GM23338 (cell line): ENCODE results near the gene EID2. TPM values are rescaled to one million over a fixed set of nuclear protein-coding genes. Genes with fewer than 3 reads are reported as not detected.
A peak's percentile ranks its signal among the peaks of the same experiment; 100 is the strongest.

Experiments
- ATAC-seq: fragments of 200-7000 bp; cut with Tn5 transposase; 3 replicates; pipeline ENCODE4 v1.9.1; 2020
- DNase-seq: peaks from one replicate; pipeline ENCODE4 v3.0.0-alpha.2; 2015; ENCODE audit warnings: low spot score
- H2AFZ ChIP-seq: fragments of 200-600 bp; sonication (generic); 2 replicates; pipeline ENCODE4 v1.8.0; 2016; ENCODE audit warnings: antibody characterized with exemption, mild to moderate bottlenecking, moderate library complexity
- H3F3A ChIP-seq: fragments of 200-600 bp; sonication (generic); replicated peaks from 2 replicates; pipeline ENCODE4 v1.8.0; 2017; ENCODE audit warnings: antibody characterized with exemption, mixed run types, low read depth
- H3K27ac ChIP-seq: fragments of 200-600 bp; sonication (generic); 2 replicates; pipeline ENCODE4 v1.6.1; 2016; ENCODE audit warnings: low read depth
- H3K27me3 ChIP-seq: fragments of 200-600 bp; sonication (generic); 2 replicates; pipeline ENCODE4 v1.8.0; 2016; ENCODE audit warnings: mild to moderate bottlenecking, mixed run types, moderate library complexity; ENCODE audit not compliant: insufficient read depth
- H3K36me3 ChIP-seq: fragments of 200-600 bp; sonication (generic); 2 replicates; pipeline ENCODE4 v1.8.0; 2016; ENCODE audit warnings: mild to moderate bottlenecking; ENCODE audit not compliant: insufficient read depth
- H3K4me1 ChIP-seq: fragments of 200-600 bp; sonication (generic); 2 replicates; pipeline ENCODE4 v1.8.0; 2016; ENCODE audit warnings: mild to moderate bottlenecking, moderate library complexity; ENCODE audit not compliant: insufficient read depth
- H3K4me2 ChIP-seq: fragments of 200-600 bp; sonication (generic); 2 replicates; pipeline ENCODE4 v1.7.1; 2017; ENCODE audit warnings: mixed run types
- H3K4me3 ChIP-seq: fragments of 200-600 bp; sonication (generic); 2 replicates; pipeline ENCODE4 v1.6.1; 2016; ENCODE audit warnings: mixed run types
- H3K79me2 ChIP-seq: fragments of 200-600 bp; sonication (generic); replicated peaks from 2 replicates; pipeline ENCODE4 v1.8.0; 2017; ENCODE audit warnings: mild to moderate bottlenecking; ENCODE audit not compliant: insufficient read depth
- H3K9me2 ChIP-seq: fragments of 200-600 bp; sonication (generic); 2 replicates; pipeline ENCODE4 v1.8.0; 2017; ENCODE audit not compliant: insufficient read depth
- H4K20me1 ChIP-seq: fragments of 200-600 bp; sonication (generic); replicated peaks from 2 replicates; pipeline ENCODE4 v1.8.0; 2017; ENCODE audit warnings: mild to moderate bottlenecking; ENCODE audit not compliant: insufficient read depth
- H3K27ac Mint-ChIP-seq: 2 replicates; pipeline ENCODE4 v1.8.0; 2020; ENCODE audit warnings: inconsistent platforms, mild to moderate bottlenecking, moderate library complexity, mixed read lengths
- H3K27me3 Mint-ChIP-seq: 3 replicates; pipeline ENCODE4 v1.8.0; 2022; ENCODE audit warnings: low read depth, mild to moderate bottlenecking, moderate library complexity, mixed read lengths, inconsistent platforms; ENCODE audit not compliant: insufficient read depth, poor library complexity
- H3K36me3 Mint-ChIP-seq: 3 replicates; pipeline ENCODE4 v1.8.0; 2021; ENCODE audit warnings: low read depth, mild to moderate bottlenecking, inconsistent platforms, moderate library complexity, mixed read lengths
- H3K4me1 Mint-ChIP-seq: 3 replicates; pipeline ENCODE4 v1.8.0; 2020; ENCODE audit warnings: mild to moderate bottlenecking, inconsistent platforms, mixed read lengths
- H3K4me3 Mint-ChIP-seq: 3 replicates; pipeline ENCODE4 v1.8.0; 2021; ENCODE audit warnings: moderate library complexity, mild to moderate bottlenecking, inconsistent platforms, mixed read lengths
- H3K9me3 Mint-ChIP-seq: 3 replicates; pipeline ENCODE4 v1.8.0; 2020; ENCODE audit warnings: moderate library complexity, mild to moderate bottlenecking, inconsistent platforms, mixed read lengths
- CREB1 ChIP-seq: fragments of 250-450 bp; sonication (Bioruptor Pico); IDR thresholded peaks from 2 replicates; pipeline ENCODE4 v1.5.0; 2020; ENCODE audit warnings: low read depth, mild to moderate bottlenecking, moderate library complexity
- EZH2 ChIP-seq: fragments of 200-600 bp; sonication (generic); IDR thresholded peaks from one replicate; pipeline ENCODE4 v1.8.0; 2017; ENCODE audit warnings: antibody characterized with exemption, mild to moderate bottlenecking, low read depth; ENCODE audit not compliant: unreplicated experiment
- JUNB ChIP-seq: IDR thresholded peaks from one replicate; pipeline ENCODE4 v1.6.1; 2016; ENCODE audit warnings: antibody characterized with exemption; ENCODE audit not compliant: unreplicated experiment
- NANOG ChIP-seq: IDR thresholded peaks from 2 replicates; pipeline ENCODE4 v1.6.1; 2016; ENCODE audit warnings: antibody characterized with exemption, borderline replicate concordance
- POLR2AphosphoS5 ChIP-seq: IDR thresholded peaks from 2 replicates; pipeline ENCODE4 v1.6.1; 2016; ENCODE audit warnings: antibody characterized with exemption, low read depth
- STAT1 ChIP-seq: IDR thresholded peaks from one replicate; pipeline ENCODE4 v1.6.1; 2016; ENCODE audit warnings: antibody characterized with exemption; ENCODE audit not compliant: unreplicated experiment
- ZNF114 ChIP-seq: fragments of 250-450 bp; sonication (Bioruptor Pico); IDR thresholded peaks from 2 replicates; pipeline ENCODE4 v1.5.0; 2020; ENCODE audit warnings: mild to moderate bottlenecking, moderate library complexity
- ZNF331 ChIP-seq: fragments of 250-450 bp; sonication (Bioruptor Pico); IDR thresholded peaks from 2 replicates; pipeline ENCODE4 v1.5.0; 2020; ENCODE audit warnings: low read depth, mild to moderate bottlenecking, moderate library complexity
- polyA plus RNA-seq: library from polyadenylated mRNA; unstranded; fragments of >200 nt; fragmentation: Nextera tagmentation; extraction: Ambion mirVana; gene quantifications from 2 replicates; pipeline ENCODE4 v1.2.1, GENCODE V29; 2016
- total RNA-seq: library from RNA; depleted of rRNA; stranded (reverse); fragments of >200 nt; shearing (Covaris generic); gene quantifications from 2 replicates; pipeline ENCODE4 v1.2.3, GENCODE V29; 2014
- TF ChIP-seq, protein P1 (sequence below): IDR thresholded peaks from one replicate; pipeline ENCODE4 v1.6.1; 2018; ENCODE audit warnings: antibody characterized with exemption; ENCODE audit not compliant: unreplicated experiment

The EID2 gene
- total and polyA plus RNA-seq, 2 experiments from 2014 or later, result 24.4 to 25.2 TPM

DNA sequence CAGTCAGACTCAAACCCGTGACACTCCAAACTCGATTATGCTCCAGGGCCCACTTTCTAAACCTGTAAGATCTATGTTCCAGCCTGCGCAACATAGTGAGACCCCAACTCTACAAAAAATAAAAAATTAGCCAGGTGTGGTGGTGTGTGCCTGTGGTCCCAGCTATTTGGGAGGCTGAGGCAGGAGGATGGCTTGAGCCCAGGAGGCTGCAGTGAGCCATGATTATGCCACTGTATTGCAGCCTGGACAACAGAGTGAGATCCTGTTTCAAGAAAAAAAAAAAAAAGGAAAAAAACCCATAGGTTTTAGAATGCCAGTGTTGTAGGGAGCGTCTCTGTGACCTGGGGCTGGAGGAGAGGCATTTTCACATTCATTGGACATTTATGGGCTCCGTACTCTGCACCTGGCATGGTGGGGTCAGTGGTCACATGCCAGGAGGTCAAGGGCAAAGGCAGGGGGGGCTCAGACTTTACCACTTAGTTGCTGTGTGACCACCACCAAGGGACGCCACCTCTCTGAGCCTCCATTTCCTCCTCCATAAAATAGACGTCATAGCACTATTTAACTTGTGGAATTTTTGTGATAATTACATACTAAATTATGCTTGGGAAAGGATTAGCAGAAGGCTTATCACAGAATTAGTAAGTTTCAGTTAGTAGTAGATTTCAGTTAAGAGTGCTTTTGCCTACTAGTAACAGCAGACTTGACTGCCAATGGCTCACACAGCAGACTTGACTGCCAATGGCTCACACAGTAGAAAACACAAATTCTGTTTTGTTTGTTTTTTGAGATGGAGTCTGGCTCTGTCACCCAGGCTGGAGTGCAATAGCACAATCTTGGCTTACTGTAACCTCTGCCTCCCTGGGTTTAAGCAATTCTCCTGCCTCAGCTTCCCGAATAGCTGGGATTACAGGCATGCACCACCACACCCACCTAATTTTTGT, 19.1 kb downstream of the EID2 start:
- H2AFZ ChIP-seq, result no peak overlapping the region
- no peak overlapping the region for H3K27ac ChIP-seq
- Mint-ChIP-seq H3K27me3 (peaks cover 15% of the 10 kb centered on the region), H3K36me3 (peaks cover 42% of the 10 kb centered on the region), H3K4me1 (peaks cover 25% of the 10 kb centered on the region), H3K4me3 (no peak overlapping the region), H3K9me3 (peaks cover 9% of the 10 kb centered on the region), H3K27ac (no peak overlapping the region)
- no peaks in the 10 kb centered on the region; the same call in 1 of the 2 replicates for H3K36me3 ChIP-seq
- DNase-seq (no peak), ATAC-seq (no peak)
- 0 out of 2 replicates have a peak, but pooled peaks cover 3% of the 10 kb centered on the region for H3F3A ChIP-seq
- H3K79me2 ChIP-seq, result peaks cover 16% of the 10 kb centered on the region
- H3K27me3 ChIP-seq, result no peaks in the 10 kb centered on the region
- TF ChIP-seq POLR2AphosphoS5 (no peak), CREB1 (CRISPR knock-in tag) (no peak), NANOG (no peak), STAT1 (no peak), JUNB (no peak), ZNF331 (CRISPR knock-in tag) (no peak), ZNF114 (CRISPR knock-in tag) (no peak)
- TF ChIP-seq, protein P1, sequence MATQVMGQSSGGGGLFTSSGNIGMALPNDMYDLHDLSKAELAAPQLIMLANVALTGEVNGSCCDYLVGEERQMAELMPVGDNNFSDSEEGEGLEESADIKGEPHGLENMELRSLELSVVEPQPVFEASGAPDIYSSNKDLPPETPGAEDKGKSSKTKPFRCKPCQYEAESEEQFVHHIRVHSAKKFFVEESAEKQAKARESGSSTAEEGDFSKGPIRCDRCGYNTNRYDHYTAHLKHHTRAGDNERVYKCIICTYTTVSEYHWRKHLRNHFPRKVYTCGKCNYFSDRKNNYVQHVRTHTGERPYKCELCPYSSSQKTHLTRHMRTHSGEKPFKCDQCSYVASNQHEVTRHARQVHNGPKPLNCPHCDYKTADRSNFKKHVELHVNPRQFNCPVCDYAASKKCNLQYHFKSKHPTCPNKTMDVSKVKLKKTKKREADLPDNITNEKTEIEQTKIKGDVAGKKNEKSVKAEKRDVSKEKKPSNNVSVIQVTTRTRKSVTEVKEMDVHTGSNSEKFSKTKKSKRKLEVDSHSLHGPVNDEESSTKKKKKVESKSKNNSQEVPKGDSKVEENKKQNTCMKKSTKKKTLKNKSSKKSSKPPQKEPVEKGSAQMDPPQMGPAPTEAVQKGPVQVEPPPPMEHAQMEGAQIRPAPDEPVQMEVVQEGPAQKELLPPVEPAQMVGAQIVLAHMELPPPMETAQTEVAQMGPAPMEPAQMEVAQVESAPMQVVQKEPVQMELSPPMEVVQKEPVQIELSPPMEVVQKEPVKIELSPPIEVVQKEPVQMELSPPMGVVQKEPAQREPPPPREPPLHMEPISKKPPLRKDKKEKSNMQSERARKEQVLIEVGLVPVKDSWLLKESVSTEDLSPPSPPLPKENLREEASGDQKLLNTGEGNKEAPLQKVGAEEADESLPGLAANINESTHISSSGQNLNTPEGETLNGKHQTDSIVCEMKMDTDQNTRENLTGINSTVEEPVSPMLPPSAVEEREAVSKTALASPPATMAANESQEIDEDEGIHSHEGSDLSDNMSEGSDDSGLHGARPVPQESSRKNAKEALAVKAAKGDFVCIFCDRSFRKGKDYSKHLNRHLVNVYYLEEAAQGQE, result no peak
- H4K20me1 ChIP-seq, result peaks cover 11% of the 10 kb centered on the region; the same call in 1 of the 2 replicates
- H3K4me2 ChIP-seq, result no peak overlapping the region
- H3K9me2 ChIP-seq, result no peaks in the 10 kb centered on the region
- H3K4me1 ChIP-seq, result peaks cover 15% of the 10 kb centered on the region; the same call in 1 of the 2 replicates
- H3K4me3 ChIP-seq, result no peak overlapping the region

- H3K27me3 Mint-ChIP-seq, result peaks cover 21% of the 10 kb centered on the region
- H3K27ac Mint-ChIP-seq, result peak overlapping the region; percentile 43
- DNase-seq (peak; percentile 36), ATAC-seq (no peak)
- H3K36me3 ChIP-seq, result no peaks in the 10 kb centered on the region; the same call in 1 of the 2 replicates
- H3K4me1 ChIP-seq, result peaks cover 15% of the 10 kb centered on the region; the same call in 1 of the 2 replicates
- H3K4me2 ChIP-seq, result peak overlapping the region; percentile 65
- peaks cover 6% of the 10 kb centered on the region for H3K27me3 ChIP-seq
- H3K4me3 ChIP-seq, result peak overlapping the region; percentile 30; the same call in 1 of the 2 replicates
- H3K79me2 ChIP-seq, result peaks cover 16% of the 10 kb centered on the region
- H4K20me1 ChIP-seq, result 0 out of 2 replicates have a peak, but pooled peaks cover 4% of the 10 kb centered on the region
- H3K27ac ChIP-seq, result peak overlapping the region; percentile 90
- no peak overlapping the region for H2AFZ ChIP-seq
- no peaks in the 10 kb centered on the region for H3K9me2 ChIP-seq
- peak overlapping the region; percentile 63 for H3K4me3 Mint-ChIP-seq
- 0 out of 2 replicates have a peak, but pooled peaks cover 11% of the 10 kb centered on the region for H3F3A ChIP-seq
- peaks cover 9% of the 10 kb centered on the region; the same call in 2 of the 3 replicates for H3K9me3 Mint-ChIP-seq
- peaks cover 31% of the 10 kb centered on the region for H3K36me3 Mint-ChIP-seq
- peaks cover 25% of the 10 kb centered on the region for H3K4me1 Mint-ChIP-seq
- no peak for TF ChIP-seq CREB1 (CRISPR knock-in tag)
- no peak for TF ChIP-seq STAT1
- TF ChIP-seq POLR2AphosphoS5, result no peak
- TF ChIP-seq JUNB, result no peak
- TF ChIP-seq, protein P1, result no peak
- TF ChIP-seq EZH2, result no peak
Measured at GRCh38 chr19:39518975-39519374, 21.0 kb downstream of the EID2 start.
